Mucosa of descending colon (tissue), 3 donors: Measurements from ENCODE around the gene RPS21. TPM values are rescaled to one million over a fixed set of nuclear protein-coding genes. Genes with fewer than 3 reads are reported as not detected.

ENCODE experiments used
- ATAC-seq: fragments of 200-7000 bp; cut with Tn5 transposase; one replicate; pipeline ENCODE4 v1.9.1; 2020; ENCODE audit warnings: mild to moderate bottlenecking, moderate library complexity
- DNase-seq, 3 donors: peaks; one replicate each; pipeline ENCODE4 v3.0.0-alpha.2; 2020
- H3K36me3 ChIP-seq: fragments of 200-600 bp; one replicate; pipeline ENCODE4 v1.8.0; 2021; ENCODE audit warnings: low read depth, mild to moderate bottlenecking
- H3K4me1 ChIP-seq: fragments of 200-600 bp; one replicate; pipeline ENCODE4 v1.8.0; 2021; ENCODE audit warnings: low read depth, mild to moderate bottlenecking
- H3K4me3 ChIP-seq: fragments of 200-600 bp; one replicate; pipeline ENCODE4 v1.8.0; 2021; ENCODE audit warnings: mild to moderate bottlenecking
- H3K9me3 ChIP-seq: fragments of 200-600 bp; one replicate; pipeline ENCODE4 v1.8.0; 2021; ENCODE audit warnings: mild to moderate bottlenecking
- intact Hi-C, 2 donors: fragments of 100-400 bp; cut with DNase I in 1 of 2; cut with micrococcal nuclease in 1 of 2; formaldehyde crosslinking; loops; one replicate each; pipeline versions ENCODE4 v1.11.0 to v1.11.1; 2022; cut with DNase I, micrococcal nuclease
- total RNA-seq, 3 donors: library from RNA; stranded (reverse); fragmentation: NEBNext Ultra II Directional in 2 of 3; extraction: Animal tissue kit (Norgen Biotek cat#: 25700) in 2 of 3; gene quantifications; one replicate each; pipeline versions ENCODE4 v1.2.1 to v1.2.4, GENCODE V29; 2021 to 2023
- TF ChIP-seq, protein P1 (sequence below): fragments of 200-600 bp; IDR thresholded peaks from one replicate; pipeline ENCODE4 v1.8.0; 2022; ENCODE audit warnings: antibody characterized with exemption, mild to moderate bottlenecking
- donor health status: DM: no; HTN: no; CAD: no; lungs with moderate emphysema.
- donor health status: DM: no; HTN: no; CAD: no.
- donor health status: DM: no; HTN: yes; CAD: no.

Gene RPS21
- total RNA-seq, 3 donors from 2014 or later = 1,171 to 1,284 (median 1,191) TPM

GRCh38 chr20:62361799-62362589 lies 24.9 kb upstream of the RPS21 start:
- H3K36me3 ChIP-seq = no peaks in the 10 kb centered on the region
- intact Hi-C loops = no loop called here
- H3K9me3 ChIP-seq = no peaks in the 10 kb centered on the region
- DNase-seq = peak in 2 of 3 donors; percentile 22 to 47
- TF ChIP-seq, protein P1, sequence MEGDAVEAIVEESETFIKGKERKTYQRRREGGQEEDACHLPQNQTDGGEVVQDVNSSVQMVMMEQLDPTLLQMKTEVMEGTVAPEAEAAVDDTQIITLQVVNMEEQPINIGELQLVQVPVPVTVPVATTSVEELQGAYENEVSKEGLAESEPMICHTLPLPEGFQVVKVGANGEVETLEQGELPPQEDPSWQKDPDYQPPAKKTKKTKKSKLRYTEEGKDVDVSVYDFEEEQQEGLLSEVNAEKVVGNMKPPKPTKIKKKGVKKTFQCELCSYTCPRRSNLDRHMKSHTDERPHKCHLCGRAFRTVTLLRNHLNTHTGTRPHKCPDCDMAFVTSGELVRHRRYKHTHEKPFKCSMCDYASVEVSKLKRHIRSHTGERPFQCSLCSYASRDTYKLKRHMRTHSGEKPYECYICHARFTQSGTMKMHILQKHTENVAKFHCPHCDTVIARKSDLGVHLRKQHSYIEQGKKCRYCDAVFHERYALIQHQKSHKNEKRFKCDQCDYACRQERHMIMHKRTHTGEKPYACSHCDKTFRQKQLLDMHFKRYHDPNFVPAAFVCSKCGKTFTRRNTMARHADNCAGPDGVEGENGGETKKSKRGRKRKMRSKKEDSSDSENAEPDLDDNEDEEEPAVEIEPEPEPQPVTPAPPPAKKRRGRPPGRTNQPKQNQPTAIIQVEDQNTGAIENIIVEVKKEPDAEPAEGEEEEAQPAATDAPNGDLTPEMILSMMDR = no peak
- H3K4me1 ChIP-seq = peaks cover 10% of the 10 kb centered on the region
- no peak overlapping the region for H3K4me3 ChIP-seq
- ATAC-seq = no peak

DNA sequence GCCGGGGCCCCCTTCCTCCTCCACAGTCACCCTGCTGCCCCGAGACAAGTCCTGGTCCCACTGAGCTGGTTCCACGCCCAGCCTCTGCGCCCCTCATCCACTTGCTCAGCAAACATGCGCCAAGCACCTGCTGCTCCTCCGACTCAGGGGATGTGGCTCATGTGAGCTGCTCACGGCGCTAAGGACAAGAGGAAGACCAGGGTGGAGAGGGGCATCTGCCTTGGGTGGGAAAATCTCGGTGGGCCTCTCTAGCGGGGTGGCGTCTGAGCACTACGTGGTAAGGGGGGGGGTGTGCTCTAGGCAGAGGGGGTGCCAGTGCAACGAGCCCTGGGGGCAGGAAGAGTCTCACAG lies 24.3 kb upstream of the RPS21 start:
- intact Hi-C loops = no loop called here
- Histone ChIP-seq H3K4me3 (no peak overlapping the region), H3K9me3 (no peaks in the 10 kb centered on the region), H3K36me3 (no peaks in the 10 kb centered on the region), H3K4me1 (peaks cover 12% of the 10 kb centered on the region)
- DNase-seq (peak in 2 of 3 donors; percentile 18 to 40), ATAC-seq (no peak)
- TF ChIP-seq, protein P1 = no peak

DNA sequence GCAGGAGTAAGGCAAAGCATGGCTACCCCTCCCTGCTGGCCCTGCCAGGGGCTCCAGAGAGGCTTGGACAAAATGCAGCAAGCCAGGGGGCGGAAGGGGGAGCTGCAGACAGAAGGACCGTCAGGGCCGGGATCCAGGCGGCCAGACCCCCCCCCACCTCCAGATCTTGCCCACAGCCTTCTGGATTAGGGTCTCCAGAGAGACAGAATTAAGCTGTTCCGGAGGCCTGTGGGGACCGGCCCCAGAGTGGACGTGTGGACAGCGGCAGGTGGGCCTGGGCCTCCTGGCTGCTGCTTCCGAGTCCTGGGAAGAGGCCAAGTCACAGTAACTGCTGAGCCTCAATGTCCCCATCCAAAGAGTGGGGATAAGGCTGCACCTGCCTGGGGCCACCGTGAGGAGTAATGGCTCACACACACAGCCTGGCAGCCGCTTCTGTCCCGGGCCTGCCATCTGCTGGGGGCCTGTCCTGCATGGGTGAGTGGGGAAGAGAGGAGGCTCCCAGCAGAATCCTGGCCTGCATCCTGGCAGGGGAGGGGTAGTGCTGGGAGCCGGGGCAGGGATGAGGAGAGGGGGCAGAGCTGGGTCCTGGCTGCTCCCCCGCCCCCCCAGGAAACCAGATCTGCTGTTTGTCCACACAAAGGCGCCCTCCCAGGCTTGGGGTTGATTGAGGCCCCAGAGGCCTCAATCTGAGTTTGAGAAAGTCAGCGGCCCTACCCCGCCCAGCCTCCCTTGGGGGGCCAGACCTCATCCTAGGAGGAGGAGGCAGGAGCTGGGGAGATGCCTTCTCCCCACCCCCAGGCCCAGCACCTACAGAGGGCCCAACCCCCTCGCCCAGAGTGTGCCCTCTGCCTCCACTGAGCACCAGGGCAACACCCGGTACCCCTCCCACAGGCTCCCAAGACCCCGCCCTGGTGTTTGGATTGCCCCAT lies 23.6 kb upstream of the RPS21 start:
- peak in 2 of 3 donors; percentile 23 to 54 for DNase-seq
- TF ChIP-seq, protein P1 = no peak
- intact Hi-C loops = no loop called here
- H3K9me3 ChIP-seq = no peaks in the 10 kb centered on the region
- peaks cover 19% of the 10 kb centered on the region for H3K4me1 ChIP-seq
- no peak overlapping the region for H3K4me3 ChIP-seq
- H3K36me3 ChIP-seq = no peaks in the 10 kb centered on the region
- no peak for ATAC-seq

- no peak for ATAC-seq
- peak in 2 of 3 donors; percentile 31 to 48 for DNase-seq
- Histone ChIP-seq H3K4me1 (peaks cover 24% of the 10 kb centered on the region), H3K36me3 (no peaks in the 10 kb centered on the region), H3K4me3 (no peak overlapping the region), H3K9me3 (no peaks in the 10 kb centered on the region)
- intact Hi-C loops = no loop called here
- TF ChIP-seq, protein P1 = no peak
These were observed 22.7 kb upstream of the RPS21 start for GRCh38 chr20:62363920-62364851.
